ENCODE results near the gene CHRDL1.

- TF ChIP-seq EZH2phosphoT487 (IDR thresholded peaks at IDR 0.05; ENCODE audit: insufficient read depth, low read depth) (no peak), EZH2 (IDR thresholded peaks at IDR 0.05; ENCODE audit: insufficient read depth, poor library complexity, severe bottlenecking) (no peak)
Observed at GRCh38 chrX:110804446-110804845, 8.8 kb upstream of the CHRDL1 start.
